Stimulated activated naive CD4-positive, alpha-beta T cell (primary cell): ENCODE results near the gene PA2G4.

Source experiments
- DNase-seq, 6 experiments: peaks; one replicate each; lab custom pipeline; 2025; lab: John Stamatoyannopoulos, UW

Gene PA2G4

GRCh38 chr12:56126732-56127239, 22.4 kb downstream of the PA2G4 start:
- peak in 1 of 6 experiments; percentile 37 for DNase-seq

- DNase-seq = no peak
Measured at GRCh38 chr12:56127485-56127887, 23.1 kb downstream of the PA2G4 start.

- DNase-seq = peak; percentile 89 to 99 (median 98)
Measured at GRCh38 chr12:56127888-56128669, 23.7 kb downstream of the PA2G4 start, which contains the start of gene ESYT1. ESYT1 (plus strand) TSS chr12:56128267; CDS start chr12:56128320, 53 bp downstream.

GRCh38 chr12:56128670-56129205, 24.4 kb downstream of the PA2G4 start:
- peak in 3 of 6 experiments; percentile 29 to 48 (median 37) for DNase-seq

- DNase-seq = peak; percentile 46 to 66 (median 60)
Measured at GRCh38 chr12:56129206-56129941, 25.0 kb downstream of the PA2G4 start.

GRCh38 chr12:56129942-56130495, 25.7 kb downstream of the PA2G4 start:
- no peak for DNase-seq

- no peak for DNase-seq
Measured at GRCh38 chr12:56130876-56131275, 26.5 kb downstream of the PA2G4 start.

GRCh38 chr12:56134897-56135296, 30.5 kb downstream of the PA2G4 start:
- DNase-seq = no peak

- peak in 2 of 6 experiments; percentile 15 to 42 for DNase-seq
Measured at GRCh38 chr12:56137853-56138571, 33.7 kb downstream of the PA2G4 start.

- DNase-seq = no peak
Measured at GRCh38 chr12:56141946-56142784, 37.8 kb downstream of the PA2G4 start.

GRCh38 chr12:56143217-56143616, 38.9 kb downstream of the PA2G4 start:
- DNase-seq = no peak

GRCh38 chr12:56143870-56144269, 39.5 kb downstream of the PA2G4 start:
- no peak for DNase-seq

- DNase-seq = no peak
Measured at GRCh38 chr12:56145217-56145616, 40.9 kb downstream of the PA2G4 start.

- DNase-seq = no peak
Measured at GRCh38 chr12:56146492-56147460, 42.4 kb downstream of the PA2G4 start.

- DNase-seq = peak in 2 of 6 experiments; percentile 13 to 20
Measured at GRCh38 chr12:56150563-56150962, 46.2 kb downstream of the PA2G4 start.

GRCh38 chr12:56151672-56152131, 47.3 kb downstream of the PA2G4 start:
- DNase-seq = peak; percentile 30 to 84 (median 70)

- peak; percentile 74 to 87 (median 84) for DNase-seq
Measured at GRCh38 chr12:56152132-56152755, 47.9 kb downstream of the PA2G4 start, which contains the start of gene MYL6B. MYL6B (plus strand) TSS chr12:56152587; CDS start chr12:56153919, 1,332 bp downstream.
